AG08396 (cell line): ENCODE data around the gene ELP2.

Source experiments
- DNase-seq: peaks from one replicate; pipeline ENCODE4 v3.0.0; 2012; ENCODE audit warnings: low spot score, mixed read lengths

ELP2 gene

DNA sequence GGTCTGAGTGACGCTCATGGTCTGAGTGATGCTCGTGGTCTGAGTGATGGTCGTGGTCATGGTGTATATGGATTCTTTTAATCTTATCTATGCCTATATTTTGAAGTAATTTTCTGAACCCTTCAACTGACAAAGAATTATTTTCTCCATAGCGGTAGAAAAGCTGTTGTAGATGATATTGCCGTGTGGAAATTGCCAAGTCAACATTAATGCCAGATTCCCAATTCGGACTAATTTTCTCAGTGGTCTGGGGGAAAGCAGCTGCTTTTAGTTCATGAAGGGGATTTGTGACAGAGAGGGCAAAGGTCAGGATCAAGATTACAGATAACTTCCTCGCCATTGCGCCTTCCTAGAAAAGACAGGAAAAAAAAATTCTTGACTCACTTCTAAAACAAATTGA is 3.0 kb upstream of the ELP2 start:
- DNase-seq, result no peak

DNA sequence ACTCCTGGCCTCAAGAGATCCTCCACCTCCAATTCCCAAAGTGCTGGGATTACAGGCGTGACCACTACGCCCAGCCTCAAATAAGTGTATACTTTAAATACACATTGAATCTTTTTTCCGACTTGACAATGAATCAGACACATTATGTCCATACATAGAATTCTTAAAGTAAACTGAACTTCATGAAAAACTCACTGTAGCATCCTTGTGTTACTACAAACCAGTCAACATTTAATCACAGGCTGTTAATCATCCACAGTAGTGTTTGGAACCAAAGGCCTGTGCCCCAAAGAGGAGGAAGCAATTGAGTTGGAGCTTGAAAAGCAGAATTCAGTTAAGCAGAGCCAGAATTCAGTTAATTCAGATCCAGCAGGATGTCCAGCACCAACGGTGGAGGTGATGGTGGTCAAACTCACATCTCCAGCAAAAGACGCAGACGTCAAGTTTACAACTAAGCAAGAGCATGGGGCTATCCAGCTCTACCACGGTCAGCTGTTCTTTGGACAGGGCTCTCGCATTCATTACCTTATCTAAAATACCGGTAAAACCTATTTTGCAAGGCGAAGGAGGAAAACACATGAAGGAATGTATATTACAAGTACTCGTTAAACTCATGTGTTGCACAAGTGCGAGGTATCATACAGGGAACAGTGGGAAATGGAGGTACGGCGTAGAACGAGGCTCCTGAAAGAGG is 1.7 kb upstream of the ELP2 start:
- peak; percentile 7 for DNase-seq

DNA sequence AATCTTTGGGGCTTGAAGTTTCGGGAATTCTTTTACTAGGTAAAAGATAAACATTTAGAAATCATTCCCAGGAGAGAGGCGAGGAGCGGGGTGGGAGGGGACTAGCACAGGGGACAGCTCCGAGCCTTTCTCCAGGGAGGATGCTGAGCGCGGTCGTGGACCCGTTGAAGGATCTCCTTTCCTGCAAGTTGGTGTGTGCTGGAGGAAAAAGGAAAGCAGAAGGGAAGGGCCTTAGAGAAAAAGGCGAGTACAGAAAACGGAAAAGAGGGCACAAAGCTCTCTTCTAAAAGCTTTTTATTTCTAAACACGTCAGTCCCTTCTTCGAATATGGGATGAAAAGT is 1.2 kb upstream of the ELP2 start:
- peak; percentile 51 for DNase-seq

DNA sequence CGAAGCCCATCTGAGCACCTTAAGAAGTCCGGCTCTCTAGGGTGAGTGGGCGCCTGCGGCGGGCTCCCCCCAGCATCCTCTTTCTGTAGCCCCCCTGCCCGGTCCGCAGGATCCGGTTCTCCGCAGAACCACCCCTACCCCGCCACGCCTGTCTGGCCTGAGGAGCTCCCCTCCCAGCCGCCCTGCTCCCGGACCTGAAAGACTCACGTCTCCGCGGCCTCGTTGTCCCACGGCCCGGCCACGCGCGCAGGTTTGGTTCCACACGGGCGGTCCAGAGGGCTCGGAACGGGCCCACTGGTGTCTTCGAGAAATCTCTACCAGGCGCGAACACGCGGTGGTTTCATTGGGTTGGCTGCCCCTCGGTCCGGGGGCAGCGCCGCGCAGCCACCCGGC is 796 bp upstream of the ELP2 start:
- DNase-seq, result no peak

DNA sequence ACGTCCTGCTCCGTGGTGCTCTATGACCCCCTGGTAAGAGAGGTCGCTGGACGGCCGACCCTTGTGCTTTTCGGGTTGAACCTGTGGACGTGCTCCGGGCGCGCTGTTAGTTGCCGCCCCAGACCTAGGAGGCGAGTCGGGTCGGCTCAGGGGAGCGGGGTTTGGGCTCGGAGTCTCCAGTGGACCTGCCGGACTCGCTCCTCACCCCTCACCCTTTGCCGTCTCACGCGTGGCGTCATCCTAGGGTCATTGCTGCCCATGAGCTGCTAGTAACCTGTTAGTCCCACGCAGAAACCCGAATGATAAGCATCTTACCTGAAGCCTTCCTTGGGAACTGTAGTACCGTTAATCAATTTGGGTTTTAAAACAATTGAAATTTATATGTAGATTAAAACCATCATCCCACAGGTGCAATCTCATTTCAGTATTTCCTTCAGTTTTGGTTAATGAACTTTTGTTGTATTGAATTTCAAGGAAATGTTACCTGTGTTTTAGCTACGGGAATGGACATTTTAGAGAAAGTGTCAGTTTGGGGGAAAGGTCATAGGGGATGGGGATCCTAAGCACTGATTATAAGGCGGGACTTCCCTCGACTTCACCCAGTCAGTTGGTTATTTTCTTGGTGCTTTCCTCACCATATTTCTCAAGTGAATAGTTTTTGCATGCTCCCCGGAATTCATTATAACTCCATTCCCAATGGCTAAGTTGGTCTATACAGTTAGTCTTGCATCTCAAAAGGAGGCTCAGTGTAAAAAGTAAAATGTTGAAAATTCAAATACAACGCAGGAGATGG is 536 bp downstream of the ELP2 start:
- peak; percentile 24 for DNase-seq

DNA sequence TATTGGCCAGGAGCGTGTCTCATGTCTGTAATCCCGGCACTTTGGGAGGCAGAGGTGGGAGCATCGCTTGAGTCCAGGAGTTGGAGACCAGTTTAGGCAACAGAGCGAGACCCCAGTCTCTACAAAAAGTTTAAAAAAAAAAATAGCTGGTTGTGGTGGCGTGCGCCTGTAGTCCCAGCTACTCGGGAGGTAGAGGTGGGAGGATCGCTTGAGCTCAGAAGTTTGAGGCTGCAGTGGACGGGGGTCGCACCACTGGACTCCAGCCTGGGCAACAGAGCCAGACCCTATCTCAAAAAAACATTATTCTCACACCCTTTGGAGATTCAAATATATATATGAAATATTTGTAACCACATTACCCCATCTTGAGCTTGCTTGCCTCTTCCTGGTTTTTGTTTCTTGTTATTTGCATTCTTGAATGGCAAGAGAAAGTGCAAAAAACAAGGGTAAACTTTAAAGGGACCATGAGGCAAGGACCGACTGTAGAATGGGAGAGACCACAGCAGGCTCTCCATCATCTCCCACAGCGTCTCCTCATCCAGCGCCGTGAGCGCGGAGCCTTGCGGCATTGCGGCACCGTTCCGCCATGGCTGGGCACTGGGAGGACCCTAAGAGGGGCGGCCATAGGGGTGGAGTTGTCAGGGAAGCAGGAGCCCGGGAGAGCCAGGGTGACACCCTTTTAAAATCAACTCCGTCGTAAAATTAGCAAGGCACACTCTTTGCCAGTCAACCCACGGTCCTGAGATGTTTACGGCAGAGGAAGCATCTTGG is 1.4 kb downstream of the ELP2 start:
- no peak for DNase-seq

DNA sequence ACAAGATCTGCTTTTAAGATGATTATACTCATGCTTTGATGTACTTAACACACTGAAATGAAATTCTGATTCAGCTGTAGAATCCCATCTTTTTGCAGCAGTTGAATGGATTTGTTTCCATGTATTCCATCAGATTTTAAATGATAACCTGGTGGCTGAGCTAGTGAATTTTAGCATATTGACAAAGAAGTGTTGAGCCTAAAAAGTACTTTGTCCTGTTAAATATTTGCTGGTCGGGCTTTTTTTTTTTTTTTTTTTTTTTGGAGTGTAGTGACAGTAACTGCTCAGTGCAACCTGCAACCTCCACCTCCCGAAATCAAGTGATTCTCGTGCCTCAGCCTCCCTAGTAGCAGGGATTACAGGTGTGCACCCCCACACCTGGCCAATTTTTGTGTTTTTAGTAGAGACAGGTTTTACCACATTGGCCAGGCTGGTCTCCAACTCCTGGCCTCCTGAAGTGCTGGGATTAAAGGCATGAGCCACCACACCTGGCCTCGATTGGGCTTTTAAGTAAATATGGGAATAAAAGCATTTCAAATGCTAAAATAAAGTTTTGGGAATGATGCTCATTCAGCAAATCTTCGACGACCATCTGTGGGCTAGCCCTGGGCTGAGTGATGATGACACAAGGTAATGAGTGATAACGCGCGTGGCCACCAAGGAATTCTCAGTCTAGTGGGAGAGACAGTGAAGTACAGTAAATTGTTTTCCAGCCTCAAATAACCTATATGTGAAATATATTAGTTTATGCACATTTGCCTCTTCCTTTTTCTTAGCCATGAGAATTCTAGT is 2.2 kb downstream of the ELP2 start:
- DNase-seq, result no peak

DNA sequence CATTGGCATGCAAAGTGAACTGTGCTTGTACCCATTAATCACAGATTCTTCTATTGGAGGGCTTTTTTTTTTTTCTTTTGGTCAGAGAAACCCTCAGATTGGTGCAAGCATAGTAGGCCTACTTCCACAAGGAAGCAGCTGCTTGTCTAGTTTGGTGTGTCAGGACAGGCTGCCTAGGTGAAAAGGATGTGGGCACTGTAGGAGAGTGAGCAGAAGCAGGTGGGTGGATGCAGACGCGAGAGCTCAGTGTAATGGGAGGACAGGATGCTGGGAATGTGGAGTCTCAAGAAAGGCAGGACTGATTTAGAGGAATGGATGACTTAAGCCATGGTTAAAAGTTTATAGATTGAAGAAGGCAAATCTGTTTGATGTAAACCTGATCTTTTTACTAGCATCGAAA is 3.1 kb downstream of the ELP2 start:
- no peak for DNase-seq

DNA sequence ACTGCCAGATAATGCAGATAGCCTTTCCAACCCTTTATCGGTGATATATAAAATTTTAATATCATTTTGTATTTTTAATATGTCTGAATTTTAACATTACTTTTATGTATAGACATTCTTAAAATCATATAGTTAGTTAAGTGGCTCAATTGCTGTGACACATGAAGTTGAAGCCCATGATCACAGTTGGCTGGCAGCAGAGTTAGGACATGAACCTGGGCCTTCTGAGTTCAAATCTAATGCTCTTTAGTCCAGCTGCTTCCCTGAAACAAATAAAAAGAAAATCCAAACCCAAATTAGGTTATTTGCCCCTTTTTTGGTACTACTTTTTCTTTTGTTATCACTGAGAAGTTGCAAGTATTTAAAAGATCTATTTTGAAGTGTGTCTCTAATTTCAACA is 5.6 kb downstream of the ELP2 start:
- DNase-seq, result no peak

DNA sequence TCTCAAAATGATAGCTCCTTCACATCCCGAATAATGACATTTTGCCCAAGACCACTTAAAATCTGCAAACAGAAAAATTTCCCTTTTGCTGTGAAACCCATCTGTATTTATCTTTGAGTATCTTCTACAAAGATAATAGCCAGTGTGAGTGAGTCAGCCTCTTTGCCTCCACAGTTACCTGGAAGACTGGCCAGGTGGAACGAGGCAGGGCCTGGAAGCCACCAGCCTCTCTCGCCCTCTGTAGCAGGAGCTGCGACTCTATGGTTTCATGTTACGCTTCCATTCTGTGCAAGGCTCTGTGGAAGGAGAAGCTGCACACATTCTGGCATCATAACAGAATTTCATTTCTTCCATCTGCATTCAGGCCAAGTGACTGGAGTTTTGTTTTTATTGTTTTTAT is 9.5 kb downstream of the ELP2 start:
- DNase-seq, result no peak

DNA sequence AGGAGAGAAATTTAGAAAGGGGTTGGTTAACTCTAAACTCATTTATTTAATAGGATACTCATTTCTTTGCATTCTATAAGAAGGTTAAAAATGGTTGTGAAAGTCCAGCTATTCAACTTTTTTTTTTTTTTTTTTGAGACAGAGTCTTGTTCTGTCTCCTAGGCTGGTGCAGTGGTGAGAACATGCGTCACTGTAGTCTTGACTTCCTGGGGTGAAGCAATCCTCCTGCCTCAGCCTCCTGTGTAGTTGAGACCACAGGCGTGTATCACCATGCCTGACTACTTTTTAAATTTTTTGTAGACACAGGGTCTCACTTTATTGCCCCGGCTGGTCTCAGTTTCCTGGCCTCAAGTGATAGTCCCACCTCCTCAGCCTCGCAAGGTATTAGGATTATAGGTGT is 11.9 kb downstream of the ELP2 start:
- DNase-seq, result no peak

DNA sequence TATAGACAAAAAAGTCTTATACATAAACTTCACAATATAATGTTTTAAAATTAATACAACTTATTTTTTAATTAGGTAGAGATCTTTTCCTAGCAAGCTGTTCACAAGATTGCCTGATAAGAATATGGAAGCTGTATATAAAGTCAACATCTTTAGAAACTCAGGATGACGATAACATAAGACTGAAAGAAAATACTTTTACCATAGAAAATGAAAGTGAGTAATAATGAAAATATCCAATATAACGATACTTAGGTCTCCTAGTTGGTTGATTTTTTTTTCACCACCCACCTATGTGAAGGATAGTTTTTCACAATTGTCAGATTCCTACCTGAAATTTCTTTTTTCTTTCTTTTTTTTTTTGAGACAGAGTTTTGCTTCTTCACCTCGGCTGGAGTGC is 13.1 kb downstream of the ELP2 start:
- no peak for DNase-seq

DNA sequence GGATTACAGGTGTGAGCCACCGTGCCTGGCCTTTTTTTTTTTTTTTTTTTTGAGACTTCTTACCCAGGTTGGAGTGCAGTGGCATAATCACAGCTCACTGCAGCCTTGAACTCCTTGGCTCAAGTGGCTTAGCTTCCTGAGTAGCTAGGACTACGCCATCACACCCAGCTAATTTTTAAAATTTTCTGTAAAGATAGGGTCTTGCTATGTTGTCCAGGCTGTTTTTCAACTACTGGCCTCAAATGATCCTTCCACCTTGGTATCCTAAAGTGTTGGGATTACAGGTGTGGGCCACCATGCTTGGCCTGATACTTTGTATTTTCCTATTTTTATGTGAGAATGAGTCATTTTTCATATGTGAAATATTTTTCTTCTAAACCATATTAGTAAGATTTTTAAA is 13.7 kb downstream of the ELP2 start:
- no peak for DNase-seq

DNA sequence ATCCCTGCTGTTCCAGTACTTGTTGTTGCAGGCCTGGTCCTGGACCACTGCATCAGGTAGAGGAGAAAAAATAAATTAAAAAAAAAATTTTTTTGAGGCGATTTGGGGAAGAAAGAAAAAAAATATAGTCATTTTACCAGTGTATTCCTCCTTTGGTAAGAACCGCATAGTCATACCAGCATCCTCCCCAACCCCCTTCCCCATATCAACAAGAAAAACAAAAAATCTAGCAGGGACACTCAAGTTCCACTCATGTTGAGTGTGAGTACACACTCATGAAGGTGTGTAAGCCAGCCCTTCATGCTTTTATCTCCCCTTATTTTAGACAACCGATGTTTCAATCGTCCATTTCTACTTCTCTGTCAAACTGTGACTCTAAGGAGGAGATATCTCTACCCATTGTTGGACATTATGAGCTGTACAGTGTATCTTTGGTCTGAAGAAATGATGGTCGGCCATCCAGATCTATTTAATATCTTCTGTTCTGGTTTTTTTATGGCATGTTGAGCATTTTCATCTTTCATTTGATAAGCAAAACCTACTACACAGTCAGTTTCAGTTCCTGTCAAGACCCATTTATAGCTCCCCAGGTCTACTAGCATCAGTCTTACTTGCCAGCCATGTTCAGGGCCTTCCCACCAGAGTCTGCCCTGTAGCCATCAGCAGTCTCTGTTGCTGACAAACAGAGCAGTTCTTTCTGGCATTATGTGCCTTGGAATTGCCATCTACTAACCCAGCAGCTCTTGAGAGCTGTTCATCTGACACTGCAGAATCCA is 20.0 kb downstream of the ELP2 start:
- no peak for DNase-seq

DNA sequence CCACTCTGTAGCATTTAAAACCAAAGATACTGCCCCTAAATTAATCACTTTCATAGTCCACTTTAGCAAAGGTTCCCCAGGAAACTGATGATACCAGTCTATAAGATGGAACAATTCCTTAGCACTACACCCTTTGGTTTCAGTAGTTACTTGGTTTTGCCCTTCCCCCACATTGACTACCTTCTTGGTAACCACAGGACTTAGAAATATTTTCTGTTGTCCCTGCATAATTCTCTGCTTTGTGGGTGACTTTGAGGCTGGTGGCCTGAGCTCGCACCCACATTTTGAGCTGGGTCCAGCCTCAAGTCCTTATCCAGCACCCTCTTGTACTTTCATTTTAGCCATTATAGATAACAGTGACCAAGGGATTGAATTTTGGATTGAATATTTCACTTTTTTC is 23.1 kb downstream of the ELP2 start:
- no peak for DNase-seq

DNA sequence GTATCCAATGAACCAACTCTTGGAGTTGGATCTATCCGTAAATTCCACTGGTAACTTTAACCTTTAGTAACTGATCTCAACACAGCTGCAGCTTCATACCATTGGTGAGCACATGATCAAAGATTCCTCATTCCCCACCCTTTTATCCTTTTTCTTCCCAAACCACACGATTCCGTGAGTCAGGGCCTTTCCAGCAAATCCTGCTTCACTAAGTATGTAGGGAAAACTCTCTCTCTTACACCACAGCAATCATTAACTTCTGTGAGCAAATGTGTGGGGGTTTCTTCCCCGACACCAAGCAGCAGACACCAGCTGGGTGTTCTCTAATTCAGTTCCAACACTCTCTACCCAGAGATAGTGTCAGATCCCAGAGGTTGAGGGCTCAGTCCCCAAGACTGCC is 23.5 kb downstream of the ELP2 start:
- DNase-seq, result peak; percentile 31

DNA sequence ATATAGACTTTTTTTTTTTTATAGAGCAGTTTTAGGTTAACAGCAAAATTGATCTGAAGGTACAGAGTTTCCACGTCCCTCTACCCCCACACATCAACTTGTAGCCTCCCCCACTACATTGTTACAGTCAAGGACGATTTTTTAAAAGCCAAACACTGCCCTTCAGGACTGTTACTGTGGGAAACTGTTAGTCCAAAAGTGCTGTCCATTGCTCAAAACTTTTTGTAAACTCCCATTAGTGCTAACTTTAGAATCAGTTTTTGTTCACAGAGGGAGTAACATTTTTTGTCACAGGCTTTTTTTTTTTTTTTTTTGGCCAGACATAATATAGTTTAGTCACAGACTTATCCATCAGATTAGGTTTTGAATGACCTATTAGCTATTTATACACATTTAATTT is 24.1 kb downstream of the ELP2 start:
- no peak for DNase-seq

DNA sequence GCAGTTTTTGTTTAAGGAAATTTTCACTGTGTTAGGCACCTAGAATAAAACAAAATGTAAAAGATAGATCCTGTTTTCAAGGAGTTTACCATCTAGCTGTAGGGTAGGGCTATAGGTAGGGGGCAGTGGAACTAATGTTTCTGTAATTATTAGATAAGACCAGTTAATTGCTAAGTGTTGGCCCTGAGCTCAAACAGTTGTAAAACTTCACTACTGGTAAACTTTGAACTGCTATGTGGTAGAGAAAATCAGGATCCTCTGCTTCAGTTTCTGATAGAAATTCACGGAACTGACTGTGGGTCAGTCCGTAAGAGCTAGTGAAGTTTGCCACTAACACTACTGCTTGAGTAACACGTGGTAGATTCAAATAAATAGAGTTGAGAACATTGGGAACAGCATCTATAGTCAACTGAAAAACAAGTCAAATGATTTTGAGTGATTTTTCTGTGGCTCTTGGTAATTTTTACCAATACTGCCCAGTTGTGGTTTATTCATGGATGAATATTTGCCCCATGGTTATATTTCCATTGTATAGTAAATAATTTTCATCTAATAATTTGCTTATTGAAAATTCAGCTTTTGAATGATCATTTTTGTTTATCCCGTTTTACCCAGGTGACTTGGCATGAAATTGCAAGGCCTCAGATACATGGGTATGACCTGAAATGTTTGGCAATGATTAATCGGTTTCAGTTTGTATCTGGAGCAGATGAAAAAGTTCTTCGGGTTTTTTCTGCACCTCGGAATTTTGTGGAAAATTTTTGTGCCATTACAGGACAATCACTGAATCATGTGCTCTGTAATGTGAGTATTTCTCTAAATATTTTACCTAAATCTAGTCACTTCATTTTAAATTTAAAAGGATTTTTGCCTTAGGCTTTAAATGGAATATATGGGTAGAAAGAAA is 26.4 kb downstream of the ELP2 start:
- no peak for DNase-seq

DNA sequence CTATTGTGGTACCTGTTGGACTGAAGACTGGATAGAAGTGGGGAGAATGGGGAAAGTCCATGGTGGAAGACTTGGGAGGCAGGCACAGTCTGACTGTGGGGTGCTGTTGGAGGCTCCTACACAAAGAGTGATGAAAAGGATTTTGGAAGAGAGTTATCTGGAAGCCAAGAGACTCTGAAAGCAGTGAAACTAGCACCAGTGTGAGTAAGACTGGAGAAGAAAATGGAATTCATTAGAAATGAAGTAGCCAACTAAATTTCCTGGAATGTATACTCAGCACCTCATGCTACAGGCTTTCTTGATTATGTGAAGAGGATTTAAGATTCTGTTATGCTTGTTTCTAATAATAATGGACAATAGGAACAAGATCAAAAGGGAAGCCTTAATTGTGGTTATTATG is 27.7 kb downstream of the ELP2 start:
- DNase-seq, result no peak

DNA sequence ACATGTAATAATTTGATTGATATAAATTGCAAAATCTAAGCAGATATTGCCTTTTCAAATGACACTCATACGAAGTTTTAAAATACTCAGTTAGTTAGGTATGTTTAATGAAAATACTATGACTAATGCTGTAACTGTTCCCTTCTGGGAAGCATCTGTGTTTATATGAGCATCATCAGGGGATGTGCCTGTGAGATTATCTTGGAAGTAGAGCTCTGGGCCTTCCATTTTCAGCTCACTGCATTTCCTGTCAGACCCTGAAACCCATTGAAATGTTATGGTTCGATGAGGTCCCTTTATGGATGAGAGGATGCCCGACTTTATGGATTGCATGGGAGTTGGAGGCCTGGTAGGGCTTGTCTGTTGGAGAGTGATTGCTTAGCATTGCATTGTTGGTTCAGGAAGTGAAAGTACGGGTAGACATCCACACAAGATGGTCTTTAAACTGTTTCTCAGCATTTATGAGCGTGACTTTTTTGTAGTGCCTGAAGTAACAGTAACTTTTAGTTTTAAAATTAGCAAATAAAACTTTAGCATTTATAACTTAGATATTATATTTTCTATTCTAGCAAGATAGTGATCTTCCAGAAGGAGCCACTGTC is 28.7 kb downstream of the ELP2 start:
- DNase-seq, result peak; percentile 63
